ENCODE measurements around the gene DNAH7.
"Not testable (repeated sequence)": the region's sequence is repeated elsewhere in the genome, so short reads cannot be mapped to it uniquely, and the experiment has no call there.

DNAH7 gene

DNA sequence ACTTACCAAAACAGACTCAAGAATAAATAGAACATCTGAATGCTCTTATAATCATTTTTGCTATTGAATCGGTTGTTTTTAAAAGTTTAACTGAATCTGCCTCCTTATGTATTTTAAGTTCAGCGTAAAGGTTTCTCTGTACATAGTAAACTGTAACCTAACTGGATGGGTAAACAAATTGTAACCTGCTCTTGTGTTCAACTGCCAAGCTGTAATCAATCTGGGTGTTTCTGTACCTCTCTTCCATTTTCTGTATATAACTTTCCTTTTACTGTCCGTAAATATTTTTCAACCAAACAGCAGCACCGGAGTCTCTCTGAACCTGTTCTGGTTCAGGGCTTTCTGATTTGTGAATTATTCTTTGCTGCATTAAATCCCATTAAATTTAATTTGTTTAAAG, 27.6 kb upstream of the DNAH7 start:
- TF ChIP-seq, protein P1, sequence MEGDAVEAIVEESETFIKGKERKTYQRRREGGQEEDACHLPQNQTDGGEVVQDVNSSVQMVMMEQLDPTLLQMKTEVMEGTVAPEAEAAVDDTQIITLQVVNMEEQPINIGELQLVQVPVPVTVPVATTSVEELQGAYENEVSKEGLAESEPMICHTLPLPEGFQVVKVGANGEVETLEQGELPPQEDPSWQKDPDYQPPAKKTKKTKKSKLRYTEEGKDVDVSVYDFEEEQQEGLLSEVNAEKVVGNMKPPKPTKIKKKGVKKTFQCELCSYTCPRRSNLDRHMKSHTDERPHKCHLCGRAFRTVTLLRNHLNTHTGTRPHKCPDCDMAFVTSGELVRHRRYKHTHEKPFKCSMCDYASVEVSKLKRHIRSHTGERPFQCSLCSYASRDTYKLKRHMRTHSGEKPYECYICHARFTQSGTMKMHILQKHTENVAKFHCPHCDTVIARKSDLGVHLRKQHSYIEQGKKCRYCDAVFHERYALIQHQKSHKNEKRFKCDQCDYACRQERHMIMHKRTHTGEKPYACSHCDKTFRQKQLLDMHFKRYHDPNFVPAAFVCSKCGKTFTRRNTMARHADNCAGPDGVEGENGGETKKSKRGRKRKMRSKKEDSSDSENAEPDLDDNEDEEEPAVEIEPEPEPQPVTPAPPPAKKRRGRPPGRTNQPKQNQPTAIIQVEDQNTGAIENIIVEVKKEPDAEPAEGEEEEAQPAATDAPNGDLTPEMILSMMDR (IDR thresholded peaks at IDR 0.05) = no peak
- no peak for TF ChIP-seq ZFX (IDR thresholded peaks at IDR 0.05; ENCODE audit: borderline replicate concordance)
- H3K27ac ChIP-seq = no peak overlapping the region

DNA sequence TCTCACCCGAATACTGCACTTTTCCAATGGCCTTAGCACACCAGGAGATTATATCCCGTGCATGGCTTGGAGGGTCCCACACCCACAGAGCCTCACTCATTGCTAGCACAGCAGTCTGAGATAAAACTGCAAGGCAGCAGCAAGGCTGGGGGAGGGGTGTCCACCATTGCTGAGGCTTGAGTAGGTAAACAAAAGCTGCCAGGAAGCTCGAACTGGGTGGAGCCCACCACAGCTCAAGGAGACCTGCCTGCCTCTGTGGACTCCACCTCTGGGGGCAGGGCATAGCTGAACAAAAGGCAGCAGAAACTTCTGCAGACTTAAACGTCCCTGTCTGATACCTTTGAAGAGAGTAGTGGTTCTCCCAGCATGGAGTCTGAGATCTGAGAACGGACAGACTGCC, 20.8 kb upstream of the DNAH7 start:
- H3K27ac ChIP-seq = not testable (repeated sequence)

DNA sequence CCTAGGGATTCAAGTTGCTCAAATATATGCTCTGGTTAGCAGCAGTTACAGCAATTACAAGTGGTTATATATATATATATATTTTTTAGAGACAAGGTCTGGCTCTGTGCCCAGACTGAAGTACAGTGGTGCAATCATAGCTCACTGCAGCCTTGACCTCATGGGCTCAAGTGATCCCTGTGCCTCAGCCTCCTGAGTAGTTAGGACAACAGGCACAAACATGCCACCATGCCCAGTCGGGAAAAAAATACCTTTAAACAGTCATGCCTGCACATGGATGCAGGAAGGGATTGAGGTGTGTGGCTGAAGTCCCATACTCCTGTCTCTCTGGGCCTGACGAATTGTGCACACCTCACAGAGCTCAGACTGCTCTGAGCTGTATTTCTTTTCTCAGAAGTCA, 19.6 kb upstream of the DNAH7 start:
- no peak overlapping the region for H3K27ac ChIP-seq
- no peak for TF ChIP-seq ZFX (IDR thresholded peaks at IDR 0.05; ENCODE audit: borderline replicate concordance)
- TF ChIP-seq, protein P1 (IDR thresholded peaks at IDR 0.05) = no peak

DNA sequence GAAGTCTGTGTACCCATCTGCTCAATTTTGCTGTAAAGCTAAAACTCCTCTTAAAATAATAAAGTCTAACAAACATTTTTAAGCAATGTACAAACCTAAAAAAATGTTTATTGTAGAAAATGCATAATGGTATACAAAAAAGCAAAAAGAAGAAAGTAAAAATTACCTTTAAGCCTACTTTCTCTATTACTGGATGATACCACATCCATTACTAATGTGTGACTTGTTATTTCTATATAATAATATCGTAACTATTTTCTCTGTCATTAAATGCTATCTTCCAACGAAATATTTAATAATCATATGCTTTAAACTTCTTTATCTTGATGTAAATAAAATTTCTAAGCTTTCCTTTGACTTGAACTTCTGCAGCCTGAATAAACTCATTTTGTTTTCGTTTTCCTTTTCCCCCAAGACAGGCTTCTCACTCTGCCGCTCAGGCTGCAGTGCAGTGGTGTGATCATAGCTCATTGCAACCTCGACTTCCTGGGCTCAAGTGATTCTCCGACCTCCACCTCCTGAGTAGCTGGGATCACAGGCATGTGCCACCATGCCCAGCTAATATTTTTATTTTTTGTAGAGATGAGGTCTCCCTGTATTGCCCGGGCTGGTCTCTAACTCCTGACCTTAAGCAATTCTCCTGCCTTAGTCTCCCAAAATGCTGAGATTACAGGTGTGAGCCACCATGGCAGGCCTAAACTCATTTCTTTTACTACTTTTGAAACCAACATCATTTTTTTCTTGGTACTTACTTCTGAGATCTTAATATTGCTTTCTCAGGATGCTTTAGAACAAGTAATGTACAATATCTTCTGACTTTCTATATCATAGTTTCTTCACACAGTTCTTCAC, 18.1 kb upstream of the DNAH7 start:
- no peak for TF ChIP-seq ZFX (IDR thresholded peaks at IDR 0.05; ENCODE audit: borderline replicate concordance)
- TF ChIP-seq, protein P1 (IDR thresholded peaks at IDR 0.05) = no peak

DNA sequence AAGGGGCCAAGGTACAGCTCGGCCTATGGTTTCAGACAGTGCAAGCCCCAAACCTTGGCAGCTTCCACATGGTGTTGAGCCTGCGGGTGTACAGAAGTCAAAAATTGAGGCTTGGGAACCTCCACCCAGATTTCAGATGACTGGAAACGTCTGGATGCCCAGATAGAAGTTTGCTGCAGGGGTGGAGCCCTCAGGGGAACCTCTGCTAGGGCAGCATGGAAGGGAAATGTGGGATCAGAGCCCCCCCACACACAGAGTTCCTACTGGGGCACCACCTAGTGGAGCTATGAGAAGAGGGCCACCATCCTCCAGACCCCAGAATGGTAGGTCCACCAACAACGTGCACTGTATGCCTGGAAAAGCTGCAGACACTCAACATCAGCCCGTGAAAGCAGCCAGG, 15.0 kb upstream of the DNAH7 start:
- TF ChIP-seq, protein P1 (IDR thresholded peaks at IDR 0.05) = no peak
- no peak for TF ChIP-seq ZFX (IDR thresholded peaks at IDR 0.05; ENCODE audit: borderline replicate concordance)

More for the DNA sequence above, 18.1 kb upstream of the DNAH7 start:
- no peak overlapping the region for H3K27ac ChIP-seq

DNA sequence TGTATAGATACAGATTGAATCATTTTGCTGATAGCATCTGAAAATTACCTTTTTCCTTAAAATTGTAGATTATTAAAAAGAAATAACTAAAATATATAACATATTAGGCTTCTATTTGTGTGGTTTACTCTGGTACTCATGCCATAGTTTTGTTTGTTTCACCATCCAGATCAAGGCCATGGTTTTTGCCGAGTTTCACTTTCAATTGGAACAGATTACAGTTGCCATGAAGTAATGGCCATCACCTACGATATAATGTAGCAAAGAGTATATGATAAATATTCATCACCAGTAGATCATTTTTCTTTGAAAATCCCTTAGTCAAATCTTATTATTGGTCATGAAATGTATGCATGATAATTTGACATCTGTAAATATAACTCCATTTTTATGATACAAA, 11.9 kb upstream of the DNAH7 start:
- TF ChIP-seq, protein P1 (IDR thresholded peaks at IDR 0.05) = no peak
- no peak for TF ChIP-seq ZFX (IDR thresholded peaks at IDR 0.05; ENCODE audit: borderline replicate concordance)
- H3K27ac ChIP-seq = no peak overlapping the region

More for the DNA sequence above, 15.0 kb upstream of the DNAH7 start:
- no peak overlapping the region for H3K27ac ChIP-seq

DNA sequence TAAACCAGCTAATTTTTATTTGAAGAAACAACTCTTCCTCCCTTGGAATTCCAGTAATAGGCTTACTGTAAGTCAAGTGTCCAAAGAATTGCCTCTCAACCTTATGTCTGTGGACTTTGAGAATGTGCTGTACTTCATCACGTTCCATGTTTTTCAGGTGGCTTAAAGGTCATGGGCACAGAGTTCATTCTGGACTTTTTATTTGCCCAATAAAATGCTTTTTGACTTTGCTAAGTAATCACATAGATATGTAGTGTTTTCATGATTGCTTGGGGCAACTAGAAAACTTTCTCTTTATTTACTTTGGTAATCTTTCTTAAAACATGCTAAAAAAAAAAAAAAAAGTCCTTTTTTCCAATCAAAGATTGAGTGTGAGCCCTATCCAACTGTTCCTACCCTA, 10.4 kb upstream of the DNAH7 start:
- TF ChIP-seq, protein P1 (IDR thresholded peaks at IDR 0.05) = no peak
- no peak for TF ChIP-seq ZFX (IDR thresholded peaks at IDR 0.05; ENCODE audit: borderline replicate concordance)
- peak overlapping the region; percentile 45 for H3K27ac ChIP-seq
